CD4-positive, alpha-beta T cell (primary cell): ENCODE measurements around the gene CHRNA10. TPM values are rescaled to one million over a fixed set of nuclear protein-coding genes. Genes with fewer than 3 reads are reported as not detected.

Experiments
- ATAC-seq: fragments of 200-7000 bp; cut with Tn5 transposase; one replicate; pipeline ENCODE4 v1.10.0; 2022; ENCODE audit warnings: mild to moderate bottlenecking; ENCODE audit not compliant: poor library complexity
- CTCF ChIA-PET: fragments of 350-600 bp; sonication (Branson Sonifier 250); formaldehyde crosslinking; loops from one replicate; lab custom pipeline; 2021; ENCODE audit warnings: antibody characterized with exemption, inconsistent platforms; lab: Charles Lee
- POLR2A ChIA-PET: fragments of 350-600 bp; sonication (Branson Sonifier 250); formaldehyde crosslinking; loops from one replicate; lab custom pipeline; 2021; ENCODE audit warnings: antibody characterized with exemption, inconsistent platforms; lab: Charles Lee
- DNase-seq, 14 experiments: peaks; one replicate each; pipeline ENCODE4 v3.0.0-alpha.2; 2013 to 2020; ENCODE audit warnings: mixed read lengths in 2 of 14
- H3K27ac ChIP-seq, 2 donors: one replicate each; pipeline versions ENCODE4 v1.5.1 to v1.7.0; 2013; ENCODE audit warnings: low read length in 2 of 2, low read depth in 1 of 2, mild to moderate bottlenecking in 1 of 2
- H3K27me3 ChIP-seq, 2 experiments: 1 replicate in 1 of 2; 2 replicates in 1 of 2; pipeline versions ENCODE4 v1.6.1 to v1.7.0; 2013; ENCODE audit warnings: low read length in 2 of 2, control low read depth in 1 of 2, mild to moderate bottlenecking in 1 of 2, moderate library complexity in 1 of 2; ENCODE audit not compliant: insufficient read depth in 2 of 2, control insufficient read depth in 1 of 2
- H3K36me3 ChIP-seq: one replicate; pipeline ENCODE4 v1.6.1; 2013; ENCODE audit warnings: low read length, control low read depth; ENCODE audit not compliant: insufficient read depth
- H3K4me1 ChIP-seq: one replicate; pipeline ENCODE4 v1.6.1; 2013; ENCODE audit warnings: low read length, control low read depth; ENCODE audit not compliant: insufficient read depth
- H3K4me3 ChIP-seq: one replicate; pipeline ENCODE4 v1.5.1; 2013; ENCODE audit warnings: mild to moderate bottlenecking, low read length, moderate library complexity
- H3K9me3 ChIP-seq, 2 experiments: 1 replicate in 1 of 2; 2 replicates in 1 of 2; pipeline versions ENCODE4 v1.6.1 to v1.7.0; 2013; ENCODE audit warnings: low read length in 2 of 2, mild to moderate bottlenecking in 2 of 2, control low read depth in 1 of 2, moderate library complexity in 1 of 2; ENCODE audit not compliant: control insufficient read depth in 1 of 2, insufficient read depth in 1 of 2
- H3K27ac Mint-ChIP-seq: one replicate; pipeline ENCODE4 v1.8.0; 2020; ENCODE audit warnings: mixed read lengths
- H3K27me3 Mint-ChIP-seq: one replicate; pipeline ENCODE4 v1.8.0; 2021; ENCODE audit warnings: mixed read lengths
- H3K36me3 Mint-ChIP-seq: one replicate; pipeline ENCODE4 v1.8.0; 2021; ENCODE audit warnings: low read depth, mixed read lengths
- H3K4me1 Mint-ChIP-seq: one replicate; pipeline ENCODE4 v1.8.0; 2021; ENCODE audit warnings: low read depth, mixed read lengths
- H3K4me3 Mint-ChIP-seq: one replicate; pipeline ENCODE4 v1.8.0; 2020; ENCODE audit warnings: mild to moderate bottlenecking, mixed read lengths
- H3K9me3 Mint-ChIP-seq: one replicate; pipeline ENCODE4 v1.8.0; 2020; ENCODE audit warnings: mixed read lengths
- CTCF ChIP-seq: fragments of 200-600 bp; IDR thresholded peaks from one replicate; pipeline ENCODE4 v1.8.0; 2022; ENCODE audit warnings: antibody characterized with exemption, mild to moderate bottlenecking
- intact Hi-C, 2 experiments: fragments of 100-400 bp; cut with DNase I in 1 of 2; cut with micrococcal nuclease in 1 of 2; formaldehyde crosslinking; loops; one replicate each; pipeline versions ENCODE4 v1.15.1 to v1.9.0; 2023 to 2025; cut with DNase I, micrococcal nuclease
- total RNA-seq, 174 experiments: library from RNA in 2 of 174; stranded (reverse) in 2 of 174; gene quantifications; one replicate each; pipeline ENCODE4 v1.2.3 and lab custom pipeline; 2021 to 2026

CHRNA10 gene
- total RNA-seq, 2 experiments from 2014 or later, result 0.33 to 0.39 TPM

DNA sequence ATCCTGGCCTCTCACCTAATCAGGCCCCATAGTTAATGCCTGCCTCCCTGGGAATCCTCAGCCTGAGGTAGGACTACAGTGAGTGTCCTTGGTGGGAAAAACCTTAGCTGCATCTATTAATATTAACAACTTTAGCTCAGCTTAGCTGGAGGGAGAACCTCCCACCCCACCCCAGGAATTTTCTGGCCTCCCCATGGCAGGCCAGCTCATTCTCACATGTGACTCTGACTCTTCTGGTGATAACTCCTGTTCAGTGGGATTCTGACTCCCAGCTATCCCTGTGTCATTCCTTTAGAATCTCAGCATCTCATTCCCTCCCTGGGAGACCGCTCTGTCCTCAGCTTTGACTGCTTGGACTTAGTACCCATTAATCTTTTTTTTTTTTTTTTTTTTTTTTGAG is 43.9 kb downstream of the CHRNA10 start:
- intact Hi-C loops, result no loop called here
- H3K36me3 Mint-ChIP-seq, result no peaks in the 10 kb centered on the region
- no peaks in the 10 kb centered on the region for H3K27me3 Mint-ChIP-seq
- Histone ChIP-seq H3K27me3 (no peaks in the 10 kb centered on the region), H3K9me3 (peaks cover 0 to 4% of the 10 kb centered on the region in 2 experiments), H3K4me1 (no peaks in the 10 kb centered on the region), H3K4me3 (no peak overlapping the region), H3K27ac (no peak overlapping the region), H3K36me3 (no peaks in the 10 kb centered on the region)
- peaks cover 10% of the 10 kb centered on the region for H3K4me1 Mint-ChIP-seq
- CTCF ChIA-PET, result interaction anchor here (0.7 kb wide), 1 partner anchor 14 kb away, joined by 7 read pairs; no protein-coding TSS in a partner anchor
- no peak for ATAC-seq
- H3K27ac Mint-ChIP-seq, result no peak overlapping the region
- no peaks in the 10 kb centered on the region for H3K9me3 Mint-ChIP-seq
- H3K4me3 Mint-ChIP-seq, result no peak overlapping the region
- POLR2A ChIA-PET, result no interaction called here
- TF ChIP-seq CTCF, result no peak
- no peak for DNase-seq

GRCh38 chr11:3626250-3626960 is 44.8 kb downstream of the CHRNA10 start:
- Mint-ChIP-seq H3K27me3 (no peaks in the 10 kb centered on the region), H3K27ac (no peak overlapping the region), H3K4me1 (peaks cover 10% of the 10 kb centered on the region), H3K9me3 (no peaks in the 10 kb centered on the region), H3K36me3 (no peaks in the 10 kb centered on the region), H3K4me3 (no peak overlapping the region)
- no peaks in the 10 kb centered on the region for H3K27me3 ChIP-seq
- CTCF ChIA-PET, result no interaction called here
- peak in 4 of 14 experiments; percentile 2 to 46 (median 24) for DNase-seq
- ATAC-seq, result no peak
- H3K4me3 ChIP-seq, result no peak overlapping the region
- no peak overlapping the region for H3K27ac ChIP-seq
- no peaks in the 10 kb centered on the region for H3K36me3 ChIP-seq
- intact Hi-C loops, result no loop called here
- peaks cover 0 to 4% of the 10 kb centered on the region in 2 experiments for H3K9me3 ChIP-seq
- TF ChIP-seq CTCF, result no peak
- POLR2A ChIA-PET, result no interaction called here
- no peaks in the 10 kb centered on the region for H3K4me1 ChIP-seq

DNA sequence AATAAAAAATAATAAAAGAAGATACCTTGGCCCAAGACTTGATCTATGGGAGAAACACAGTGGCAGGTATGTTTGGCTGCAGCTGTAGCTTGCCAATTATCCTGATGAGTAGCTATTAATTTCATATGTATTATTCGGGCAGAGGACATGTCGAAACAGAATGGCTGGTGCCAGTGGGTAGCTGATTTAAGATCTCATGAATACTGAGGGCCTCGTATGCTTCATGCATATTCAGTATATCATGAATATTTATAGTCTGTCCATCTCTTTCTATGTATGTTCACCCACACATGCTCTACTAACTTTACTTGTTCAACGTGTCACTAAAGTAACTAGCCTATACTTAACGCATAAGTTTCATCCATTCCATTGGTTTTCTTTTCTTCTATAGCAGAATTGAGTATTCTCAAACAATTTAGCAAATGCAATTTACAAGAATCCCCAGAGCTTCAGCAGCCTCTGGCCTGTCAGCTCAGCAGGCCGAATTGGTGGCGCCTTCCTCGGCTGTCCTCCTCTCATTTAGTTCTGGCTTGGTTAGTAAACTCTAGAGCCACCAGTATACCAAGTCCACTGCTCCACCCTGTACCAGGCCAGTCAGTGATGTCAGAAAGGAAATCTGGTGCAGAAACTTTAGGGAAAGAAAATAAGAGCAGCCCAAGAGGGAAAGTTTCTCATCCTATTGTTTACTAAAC is 47.3 kb downstream of the CHRNA10 start:
- peaks cover 10% of the 10 kb centered on the region for H3K4me1 Mint-ChIP-seq
- H3K27me3 Mint-ChIP-seq, result no peaks in the 10 kb centered on the region
- peaks cover 0 to 4% of the 10 kb centered on the region in 2 experiments for H3K9me3 ChIP-seq
- TF ChIP-seq CTCF, result no peak
- DNase-seq (no peak), ATAC-seq (no peak)
- POLR2A ChIA-PET, result no interaction called here
- H3K36me3 ChIP-seq, result no peaks in the 10 kb centered on the region
- H3K27ac Mint-ChIP-seq, result no peak overlapping the region
- no peak overlapping the region for H3K4me3 Mint-ChIP-seq
- no peaks in the 10 kb centered on the region for H3K9me3 Mint-ChIP-seq
- CTCF ChIA-PET, result no interaction called here
- no peak overlapping the region for H3K4me3 ChIP-seq
- no peaks in the 10 kb centered on the region for H3K4me1 ChIP-seq
- H3K27ac ChIP-seq, result no peak overlapping the region
- H3K36me3 Mint-ChIP-seq, result no peaks in the 10 kb centered on the region
- intact Hi-C loops, result no loop called here
- no peaks in the 10 kb centered on the region for H3K27me3 ChIP-seq
